ENCODE data around the gene BTBD10. TPM values are rescaled to one million over a fixed set of nuclear protein-coding genes. Genes with fewer than 3 reads are reported as not detected.

The BTBD10 gene
- polyA plus RNA-seq, 1 donor, result 22.6 TPM

- Histone ChIP-seq H3K27me3 (ENCODE audit: control insufficient read depth, insufficient read depth, low read length) (no peaks in the 10 kb centered on the region), H3K9me3 (ENCODE audit: control insufficient read depth, low read depth, low read length) (no peaks in the 10 kb centered on the region), H3K4me1 (ENCODE audit: control insufficient read depth, insufficient read depth, low read length) (no peaks in the 10 kb centered on the region), H3K27ac (ENCODE audit: low read length) (no peak overlapping the region), H3K36me3 (ENCODE audit: control insufficient read depth, insufficient read depth, low read length) (no peaks in the 10 kb centered on the region), H3K4me3 (ENCODE audit: low read length) (no peak overlapping the region)
- 50% methylated on average over 1 of the region's 10 CpGs for WGBS (ENCODE audit: insufficient coverage, low lambda C conversion rate)
- DNase-seq, result peak; percentile 42 to 61
Observed at GRCh38 chr11:13343931-13344717, 118.9 kb downstream of the BTBD10 start.

- H3K9me3 ChIP-seq (ENCODE audit: control insufficient read depth, low read depth, low read length), result no peaks in the 10 kb centered on the region
- H3K4me3 ChIP-seq (ENCODE audit: low read length), result no peak overlapping the region
- H3K36me3 ChIP-seq (ENCODE audit: control insufficient read depth, insufficient read depth, low read length), result no peaks in the 10 kb centered on the region
- WGBS (ENCODE audit: insufficient coverage, low lambda C conversion rate), result 60% methylated on average over 1 of the region's 4 CpGs
- H3K27me3 ChIP-seq (ENCODE audit: control insufficient read depth, insufficient read depth, low read length), result no peaks in the 10 kb centered on the region
- H3K27ac ChIP-seq (ENCODE audit: low read length), result no peak overlapping the region
- DNase-seq, result no peak
- H3K4me1 ChIP-seq (ENCODE audit: control insufficient read depth, insufficient read depth, low read length), result no peaks in the 10 kb centered on the region
Observed at GRCh38 chr11:13343067-13343466, 120.0 kb downstream of the BTBD10 start.

GRCh38 chr11:13341026-13341425 lies 122.0 kb downstream of the BTBD10 start:
- Histone ChIP-seq H3K27ac (ENCODE audit: low read length) (no peak overlapping the region), H3K27me3 (ENCODE audit: control insufficient read depth, insufficient read depth, low read length) (no peaks in the 10 kb centered on the region), H3K9me3 (ENCODE audit: control insufficient read depth, low read depth, low read length) (no peaks in the 10 kb centered on the region), H3K4me1 (ENCODE audit: control insufficient read depth, insufficient read depth, low read length) (no peaks in the 10 kb centered on the region), H3K36me3 (ENCODE audit: control insufficient read depth, insufficient read depth, low read length) (no peaks in the 10 kb centered on the region), H3K4me3 (ENCODE audit: low read length) (no peak overlapping the region)
- WGBS (ENCODE audit: insufficient coverage, low lambda C conversion rate), result no CpG with 5 or more reads among the region's 5 CpGs
- DNase-seq, result no peak

GRCh38 chr11:13339195-13340153 lies 123.5 kb downstream of the BTBD10 start:
- DNase-seq, result no peak
- H3K27ac ChIP-seq (ENCODE audit: low read length), result no peak overlapping the region
- H3K36me3 ChIP-seq (ENCODE audit: control insufficient read depth, insufficient read depth, low read length), result no peaks in the 10 kb centered on the region
- 70% methylated on average over 2 of the region's 11 CpGs for WGBS (ENCODE audit: insufficient coverage, low lambda C conversion rate)
- no peaks in the 10 kb centered on the region for H3K9me3 ChIP-seq (ENCODE audit: control insufficient read depth, low read depth, low read length)
- no peaks in the 10 kb centered on the region for H3K4me1 ChIP-seq (ENCODE audit: control insufficient read depth, insufficient read depth, low read length)
- H3K27me3 ChIP-seq (ENCODE audit: control insufficient read depth, insufficient read depth, low read length), result no peaks in the 10 kb centered on the region
- no peak overlapping the region for H3K4me3 ChIP-seq (ENCODE audit: low read length)

GRCh38 chr11:13338427-13339069 lies 124.5 kb downstream of the BTBD10 start:
- no peak overlapping the region for H3K4me3 ChIP-seq (ENCODE audit: low read length)
- no peaks in the 10 kb centered on the region for H3K36me3 ChIP-seq (ENCODE audit: control insufficient read depth, insufficient read depth, low read length)
- no peak for DNase-seq
- no CpG with 5 or more reads among the region's 9 CpGs for WGBS (ENCODE audit: insufficient coverage, low lambda C conversion rate)
- H3K27ac ChIP-seq (ENCODE audit: low read length), result no peak overlapping the region
- peaks cover 6% of the 10 kb centered on the region for H3K4me1 ChIP-seq (ENCODE audit: control insufficient read depth, insufficient read depth, low read length)
- no peaks in the 10 kb centered on the region for H3K27me3 ChIP-seq (ENCODE audit: control insufficient read depth, insufficient read depth, low read length)
- no peaks in the 10 kb centered on the region for H3K9me3 ChIP-seq (ENCODE audit: control insufficient read depth, low read depth, low read length)

GRCh38 chr11:13338019-13338426 lies 125.0 kb downstream of the BTBD10 start:
- Histone ChIP-seq H3K4me1 (ENCODE audit: control insufficient read depth, insufficient read depth, low read length) (peaks cover 11% of the 10 kb centered on the region), H3K36me3 (ENCODE audit: control insufficient read depth, insufficient read depth, low read length) (no peaks in the 10 kb centered on the region), H3K27me3 (ENCODE audit: control insufficient read depth, insufficient read depth, low read length) (no peaks in the 10 kb centered on the region), H3K4me3 (ENCODE audit: low read length) (no peak overlapping the region), H3K9me3 (ENCODE audit: control insufficient read depth, low read depth, low read length) (no peaks in the 10 kb centered on the region), H3K27ac (ENCODE audit: low read length) (no peak overlapping the region)
- 65% methylated on average over 3 of the region's 5 CpGs for WGBS (ENCODE audit: insufficient coverage, low lambda C conversion rate)
- no peak for DNase-seq

Other genes starting within 250 kb of the BTBD10 start
- 7.6 TPM for gene BMAL1, start 185.4 kb downstream of the BTBD10 start, polyA plus RNA-seq
- gene PTH, start 32.8 kb upstream of the BTBD10 start, polyA plus RNA-seq, result not detected
- gene FAR1, start 205.4 kb upstream of the BTBD10 start, polyA plus RNA-seq, result 67.8 TPM

Measured in large intestine (tissue), 3 donors.